GM21515 (cell line): ENCODE measurements around the gene SNF8.

Experiments
- ATAC-seq: cut with Tn5 transposase; IDR thresholded peaks from one replicate; pipeline ENCODE4 v1.9.1; 2021; ENCODE audit not compliant: unreplicated experiment

SNF8 gene

DNA sequence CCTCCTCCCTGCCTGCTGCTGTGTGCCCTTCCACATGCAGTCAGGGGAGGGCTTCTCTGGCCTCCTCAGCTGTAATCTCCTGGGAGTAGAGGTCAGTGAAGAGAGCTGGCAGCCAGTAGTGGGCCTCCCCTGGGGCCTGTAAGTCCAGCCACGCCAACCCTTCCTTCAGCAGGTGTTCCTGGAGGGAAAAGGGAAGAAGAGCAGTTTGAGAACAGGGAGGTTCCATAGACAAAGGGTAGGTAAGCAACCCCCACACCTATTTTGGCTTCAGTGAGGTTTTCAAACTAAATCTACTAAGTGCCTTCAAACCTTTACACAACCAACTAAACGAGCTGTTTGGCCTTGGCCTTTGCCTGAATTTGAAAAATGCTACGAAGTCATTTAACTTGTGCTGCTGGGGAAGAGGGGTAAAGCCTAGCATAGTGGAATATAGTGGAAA, 14.2 kb downstream of the SNF8 start:
- ATAC-seq, result no peak

GRCh38 chr17:48929812-48930165, 14.9 kb downstream of the SNF8 start:
- ATAC-seq, result no peak

DNA sequence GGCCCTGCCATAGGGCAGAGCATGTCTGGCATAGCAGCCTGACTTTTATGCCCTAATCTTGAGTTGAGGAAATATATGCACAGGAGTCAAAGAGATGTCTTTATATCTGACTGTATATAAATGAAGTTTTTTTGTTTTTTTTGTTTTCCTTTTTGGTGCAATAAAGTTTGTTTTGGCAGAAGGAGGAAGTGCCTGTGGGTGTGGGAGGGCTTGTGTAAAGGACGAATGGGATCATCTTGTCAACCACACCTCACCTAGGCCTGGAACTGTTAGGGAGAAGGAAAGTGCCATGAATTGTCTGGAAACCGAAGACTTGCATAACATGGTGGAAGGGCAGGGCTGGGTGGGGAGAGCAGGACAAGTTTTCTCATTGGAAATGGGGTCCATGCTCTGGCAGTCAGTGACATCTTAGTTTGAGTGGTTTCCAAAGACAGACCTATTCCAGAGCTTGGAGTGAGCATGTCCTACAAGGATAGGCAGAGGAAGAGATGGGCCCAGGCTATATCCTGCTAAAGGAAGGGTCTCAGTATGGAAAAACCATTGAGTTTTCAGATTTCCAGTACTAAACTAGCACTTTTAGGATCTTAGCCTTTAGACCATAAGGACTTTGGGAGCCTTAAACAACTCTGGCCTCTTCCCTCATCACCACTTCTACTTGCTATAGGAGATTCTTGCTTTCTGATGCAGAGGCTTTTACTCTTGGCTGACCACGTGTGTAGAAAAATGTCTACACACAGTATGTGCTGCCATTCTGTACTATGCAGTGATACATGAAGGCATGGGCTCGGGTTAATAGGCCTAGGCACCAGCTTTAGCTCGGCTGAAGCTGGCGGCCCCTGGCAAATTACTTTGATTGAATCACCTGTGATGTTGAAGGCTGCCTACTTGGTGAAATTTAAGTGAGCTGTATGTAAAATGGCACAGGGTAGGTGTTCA, 15.5 kb downstream of the SNF8 start:
- ATAC-seq, result no peak

GRCh38 chr17:48927978-48928745, 16.5 kb downstream of the SNF8 start:
- no peak for ATAC-seq

DNA sequence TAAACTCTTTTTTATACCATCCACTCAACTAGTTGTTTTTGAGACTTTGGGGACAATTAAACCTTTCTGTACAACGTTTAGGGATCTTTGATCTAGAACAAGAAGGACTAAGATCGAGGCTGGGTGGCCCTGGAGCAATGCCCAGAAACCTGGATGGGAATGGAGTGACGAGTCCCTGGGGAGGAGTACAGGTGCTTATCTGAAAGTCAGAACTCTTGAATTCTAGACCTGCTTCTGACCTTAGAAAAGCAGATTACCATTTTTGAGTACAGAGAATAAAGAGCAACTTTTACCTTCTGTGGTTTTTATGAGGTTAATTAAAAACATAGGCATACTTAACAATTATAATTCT, 18.7 kb downstream of the SNF8 start:
- no peak for ATAC-seq

DNA sequence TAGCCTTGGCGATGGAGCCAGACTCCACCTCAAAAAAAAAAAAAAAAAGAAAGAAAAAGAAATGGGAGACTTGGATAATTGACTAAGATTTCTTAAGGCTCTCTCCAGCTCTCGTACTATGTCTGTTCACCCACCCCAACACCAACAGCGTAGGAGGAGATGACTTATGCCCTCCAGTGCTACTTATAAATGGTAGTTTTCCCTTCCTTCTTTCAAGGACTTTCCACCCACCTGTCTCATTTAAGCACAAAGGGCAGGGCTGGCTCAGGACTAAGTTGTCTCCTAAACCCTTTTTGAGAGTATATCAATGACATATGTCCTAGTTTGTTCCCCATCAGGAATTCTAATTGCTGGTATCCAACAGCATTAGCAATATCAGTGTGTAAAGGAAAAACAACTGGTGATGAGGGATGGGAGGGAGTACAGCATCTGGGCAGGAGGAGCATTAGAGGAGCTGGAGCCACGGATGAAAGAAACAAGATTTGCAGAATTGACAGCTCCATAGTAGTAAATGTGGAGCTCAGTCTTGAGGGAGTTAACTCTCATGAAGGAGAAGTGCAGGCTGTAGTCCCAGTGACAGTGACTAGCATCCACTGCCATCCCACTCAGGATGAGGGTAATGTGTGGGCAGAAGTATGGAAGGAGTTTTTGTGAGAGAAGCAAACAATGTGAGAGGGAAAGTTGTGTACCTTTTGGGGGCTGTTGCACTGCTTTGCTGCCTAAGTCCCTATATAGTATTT, 19.2 kb downstream of the SNF8 start:
- no peak for ATAC-seq

DNA sequence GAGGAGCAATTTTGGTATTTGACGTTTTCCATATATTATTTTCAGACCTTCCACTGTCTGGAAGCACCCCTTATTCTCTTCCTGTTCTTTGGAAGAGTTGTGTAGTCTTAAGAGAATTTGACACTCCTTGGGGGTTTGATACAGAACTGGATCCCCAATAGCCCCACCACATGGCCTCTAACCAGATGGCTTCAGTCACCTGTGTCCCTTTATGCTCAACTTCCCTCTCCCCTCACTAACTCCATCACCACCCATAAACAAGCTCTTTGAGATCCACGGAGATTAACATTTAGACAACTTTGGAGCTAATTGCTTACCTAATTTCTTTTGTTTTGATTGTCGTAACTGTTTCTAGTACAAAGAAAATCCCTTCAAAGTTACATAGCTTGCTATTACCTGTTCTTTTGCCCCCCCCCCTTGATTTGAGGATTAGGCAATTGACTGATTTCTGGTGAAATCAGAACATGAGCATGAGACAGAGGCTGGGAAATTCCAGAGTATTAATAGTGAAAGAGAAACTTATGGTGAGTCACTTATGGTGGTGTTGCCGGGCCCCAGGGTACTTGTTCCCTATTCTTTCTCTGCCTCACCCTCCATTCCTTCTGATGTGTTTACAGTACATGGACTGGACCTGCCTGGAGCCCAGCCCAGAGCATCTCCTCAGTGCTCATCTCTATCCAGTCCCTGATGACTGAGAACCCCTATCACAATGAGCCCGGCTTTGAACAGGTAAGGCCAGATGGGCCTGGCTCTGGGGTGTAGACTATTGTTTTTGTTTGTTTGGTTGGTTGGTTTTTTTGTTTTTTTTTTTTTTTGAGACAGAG, 29.0 kb downstream of the SNF8 start:
- peak; percentile 43 for ATAC-seq

DNA sequence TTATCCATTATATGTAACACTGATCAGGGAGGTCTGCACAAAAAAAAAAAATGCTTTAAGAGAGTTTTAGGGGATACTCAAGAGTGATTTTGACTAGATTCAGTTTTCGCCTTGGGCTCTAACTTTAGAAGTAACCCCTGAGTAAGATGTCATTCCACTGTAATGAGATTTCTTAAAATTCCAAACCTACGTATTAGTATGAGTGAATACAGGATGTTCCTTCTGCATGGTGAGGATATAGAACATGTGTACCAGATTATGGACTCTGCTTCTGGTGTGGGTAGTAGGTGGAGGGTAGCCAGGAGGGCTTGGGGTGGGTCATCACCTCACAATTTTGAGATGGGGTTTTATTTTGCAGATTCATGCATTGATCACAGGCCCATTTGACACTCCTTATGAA, 32.2 kb downstream of the SNF8 start:
- ATAC-seq, result no peak

GRCh38 chr17:48910370-48910769, 34.3 kb downstream of the SNF8 start:
- no peak for ATAC-seq

DNA sequence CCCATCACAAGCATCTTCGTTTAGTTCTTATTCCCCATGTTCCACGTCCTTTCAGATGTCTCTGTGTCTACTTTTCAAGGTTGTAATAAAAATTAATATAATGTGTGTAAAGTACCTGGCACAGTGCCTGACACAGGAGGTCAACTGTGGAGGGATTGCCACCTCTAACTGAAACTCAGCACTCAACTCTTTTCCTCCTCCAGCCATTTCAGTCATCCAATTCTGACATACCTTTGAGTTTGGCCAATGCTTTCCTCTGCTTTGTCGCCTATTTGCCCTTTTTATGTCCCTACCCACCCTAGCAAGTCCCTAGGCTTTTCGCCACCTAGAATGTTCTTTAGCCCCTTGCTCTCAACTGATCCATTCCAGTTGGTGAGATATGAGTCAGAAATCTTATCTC, 34.9 kb downstream of the SNF8 start:
- no peak for ATAC-seq

- peak; percentile 35 for ATAC-seq
These were observed 35.7 kb downstream of the SNF8 start for GRCh38 chr17:48908853-48909394.

DNA sequence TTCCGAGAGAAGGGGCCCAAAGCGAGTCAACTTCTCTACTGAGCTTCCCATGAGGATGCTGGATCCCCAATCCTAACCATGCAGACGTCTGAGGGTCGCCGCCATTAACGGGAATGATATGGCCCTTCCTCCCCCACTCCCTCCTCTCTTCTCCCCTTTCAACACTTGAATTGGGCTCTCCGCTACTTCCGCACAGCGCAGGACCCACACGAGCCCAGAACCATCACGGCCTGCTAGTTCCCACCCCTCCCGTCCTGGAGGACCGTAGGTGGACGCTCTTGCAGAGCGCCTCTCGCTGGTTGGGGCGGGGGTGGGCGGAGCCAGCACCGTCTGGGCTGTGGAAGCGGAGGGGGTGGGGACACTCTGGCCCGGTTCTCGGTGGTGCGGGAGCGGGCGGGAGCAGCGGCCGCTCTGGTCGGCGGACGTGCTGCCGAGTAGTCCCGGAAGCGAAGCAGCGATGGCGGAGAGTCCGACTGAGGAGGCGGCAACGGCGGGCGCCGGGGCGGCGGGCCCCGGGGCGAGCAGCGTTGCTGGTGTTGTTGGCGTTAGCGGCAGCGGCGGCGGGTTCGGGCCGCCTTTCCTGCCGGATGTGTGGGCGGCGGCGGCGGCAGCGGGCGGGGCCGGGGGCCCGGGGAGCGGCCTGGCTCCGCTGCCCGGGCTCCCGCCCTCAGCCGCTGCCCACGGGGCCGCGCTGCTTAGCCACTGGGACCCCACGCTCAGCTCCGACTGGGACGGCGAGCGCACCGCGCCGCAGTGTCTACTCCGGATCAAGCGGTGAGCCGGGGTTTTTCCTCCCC, 36.4 kb downstream of the SNF8 start, which contains the start of gene UBE2Z:
UBE2Z (plus strand) TSS at position 361 of the 797 bp plus-strand sequence; CDS start at position 458, 97 bp downstream.
- peak; percentile 77 for ATAC-seq

GRCh38 chr17:48907713-48908046, 37.0 kb downstream of the SNF8 start:
- ATAC-seq, result no peak

DNA sequence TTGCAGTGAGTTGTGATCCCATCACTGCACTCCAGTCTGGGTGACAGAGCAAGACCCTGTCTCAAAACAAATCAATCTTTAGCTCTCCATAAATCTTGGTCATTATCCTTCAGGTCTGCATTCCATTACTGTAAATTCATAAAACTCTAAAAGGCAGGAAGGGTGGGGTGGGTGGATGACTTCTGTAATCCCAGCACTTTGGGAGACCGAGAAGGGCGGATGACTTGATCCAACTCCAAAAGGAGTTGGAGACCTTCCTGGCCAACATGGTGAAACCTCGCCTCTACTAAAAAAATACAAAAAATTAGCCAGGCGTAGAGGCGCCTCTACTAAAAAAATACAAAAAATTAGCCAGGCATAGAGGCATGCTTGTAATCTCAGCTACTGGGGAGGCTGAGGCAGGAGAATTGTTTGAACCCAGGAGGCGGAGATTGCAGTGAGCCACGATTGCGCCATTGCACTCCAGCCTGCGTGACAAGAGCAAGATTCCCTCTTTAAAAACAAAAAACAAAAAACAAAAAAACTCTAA, 38.6 kb downstream of the SNF8 start:
- ATAC-seq, result no peak

DNA sequence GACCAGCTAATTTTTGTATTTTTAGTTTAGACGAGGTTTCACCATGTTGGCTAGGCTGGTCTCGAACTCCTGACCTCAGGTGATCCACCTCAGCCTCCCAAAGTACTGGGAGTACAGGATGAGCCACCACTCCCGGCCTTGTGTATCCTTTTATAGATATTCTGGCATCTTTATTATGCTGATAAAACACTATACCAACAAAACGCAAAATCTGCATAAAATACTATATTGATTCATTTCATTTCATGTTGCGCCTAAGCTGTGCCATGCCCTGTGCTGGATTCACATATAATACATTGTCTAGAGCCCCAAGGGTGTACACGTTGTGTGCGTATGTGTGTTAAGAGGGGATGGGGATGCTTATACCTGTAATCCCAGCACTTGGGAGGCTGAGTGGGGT, 40.2 kb downstream of the SNF8 start:
- no peak for ATAC-seq

- no peak for ATAC-seq
These were observed 41.2 kb downstream of the SNF8 start for GRCh38 chr17:48903401-48903800.

- no peak for ATAC-seq
These were observed 43.4 kb downstream of the SNF8 start for GRCh38 chr17:48901241-48901640.

GRCh38 chr17:48894886-48895285, 49.8 kb downstream of the SNF8 start:
- no peak for ATAC-seq
